ENCODE data around the gene TEX48. TPM values are rescaled to one million over a fixed set of nuclear protein-coding genes. Genes with fewer than 3 reads are reported as not detected.

TEX48 gene
- polyA plus RNA-seq, 1 of the 3 experiments (the other 2 are of a cell fraction): 0.46 TPM

GRCh38 chr9:114668146-114668545 is 13.8 kb downstream of the TEX48 start:
- Histone ChIP-seq H3K4me3 (ENCODE audit: low read depth in 2 of 2, low read length in 1 of 2) (no peak overlapping the region), H3K27ac (ENCODE audit: low read depth in 2 of 2, low read length in 1 of 2) (no peak overlapping the region), H3K79me2 (ENCODE audit: insufficient read depth) (no peaks in the 10 kb centered on the region), H3F3A (replicated peaks; ENCODE audit: insufficient read depth) (peaks cover 3% of the 10 kb centered on the region), H3K36me3 (replicated peaks in 1 of 2; ENCODE audit: control insufficient read depth in 1 of 2, insufficient read depth in 2 of 2, low read length in 1 of 2) (no peaks in the 10 kb centered on the region), H3K4me1 (ENCODE audit: control insufficient read depth in 1 of 2, insufficient read depth in 2 of 2, low read depth in 1 of 2, low read length in 1 of 2) (no peaks in the 10 kb centered on the region), H4K20me1 (ENCODE audit: insufficient read depth) (no peaks in the 10 kb centered on the region), H3K4me2 (no peak overlapping the region), H2AFZ (ENCODE audit: low read depth) (no peak overlapping the region), H3K9ac (no peak overlapping the region), H3K27me3 (ENCODE audit: insufficient read depth) (no peaks in the 10 kb centered on the region), H3K9me3 (no peaks in the 10 kb centered on the region), H3K9me2 (no peaks in the 10 kb centered on the region)
- WGBS (ENCODE audit: low lambda C conversion rate): 60% methylated on average over 6 of the region's 6 CpGs
- no peak for DNase-seq
- ChIA-PET CTCF (interaction anchor here (1.2 to 4.6 kb wide), 3 partner anchors 13 to 243 kb away, joined by 3 to 29 read pairs (median 6); partner anchors contain the start of gene TEX48), POLR2A (no interaction called here)
- peak; percentile 47 for TF ChIP-seq USF1 (IDR thresholded peaks at IDR 0.05; ENCODE audit: borderline replicate concordance, low read depth)
- TF ChIP-seq ELF1 (IDR thresholded peaks at IDR 0.05): no peak

DNA sequence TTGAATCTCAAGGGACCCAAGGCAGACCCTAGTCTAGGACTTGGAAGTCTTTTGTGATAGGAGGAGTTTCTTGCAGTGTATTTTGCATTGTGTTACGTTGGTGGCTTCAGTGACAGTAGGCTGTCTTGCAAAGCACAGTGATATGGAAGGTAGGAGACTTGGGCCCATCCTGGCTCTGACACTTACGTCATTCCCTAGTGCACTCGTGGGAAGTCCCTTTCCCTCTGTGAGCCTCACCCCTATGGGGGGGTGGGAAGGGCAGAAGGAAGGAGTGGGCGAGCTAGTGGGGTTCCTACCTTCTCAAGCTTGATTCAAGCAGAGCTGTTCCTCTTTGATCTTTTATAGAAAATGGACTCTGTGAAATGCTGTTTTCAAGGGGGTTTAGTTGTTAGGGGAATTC is 15.1 kb downstream of the TEX48 start:
- Histone ChIP-seq H3K9me3 (no peaks in the 10 kb centered on the region), H3K9me2 (no peaks in the 10 kb centered on the region), H3F3A (replicated peaks; ENCODE audit: insufficient read depth) (peaks cover 3% of the 10 kb centered on the region), H3K27ac (ENCODE audit: low read depth in 2 of 2, low read length in 1 of 2) (no peak overlapping the region), H2AFZ (ENCODE audit: low read depth) (no peak overlapping the region), H3K9ac (no peak overlapping the region), H3K27me3 (ENCODE audit: insufficient read depth) (no peaks in the 10 kb centered on the region), H3K36me3 (replicated peaks in 1 of 2; ENCODE audit: control insufficient read depth in 1 of 2, insufficient read depth in 2 of 2, low read length in 1 of 2) (no peaks in the 10 kb centered on the region), H3K4me1 (ENCODE audit: control insufficient read depth in 1 of 2, insufficient read depth in 2 of 2, low read depth in 1 of 2, low read length in 1 of 2) (no peaks in the 10 kb centered on the region), H3K79me2 (ENCODE audit: insufficient read depth) (no peaks in the 10 kb centered on the region), H4K20me1 (ENCODE audit: insufficient read depth) (no peaks in the 10 kb centered on the region), H3K4me3 (ENCODE audit: low read depth in 2 of 2, low read length in 1 of 2) (no peak overlapping the region), H3K4me2 (no peak overlapping the region)
- CTCF ChIA-PET: interaction anchor here (0.9 to 4.6 kb wide), 5 partner anchors 7 to 348 kb away, joined by 3 to 29 read pairs (median 6); partner anchors contain the start of gene TEX48
- WGBS (ENCODE audit: low lambda C conversion rate): 58% methylated on average over 4 of the region's 4 CpGs
- TF ChIP-seq RCOR1 (IDR thresholded peaks at IDR 0.05; ENCODE audit: low read length) (no peak), RFX5 (IDR thresholded peaks at IDR 0.05; ENCODE audit: low read length) (no peak), MXI1 (IDR thresholded peaks at IDR 0.05; ENCODE audit: low read depth, low read length) (no peak), REST (IDR thresholded peaks at IDR 0.05; ENCODE audit: low read depth, low read length) (no peak), ELF1 (IDR thresholded peaks at IDR 0.05) (no peak), TEAD4 (IDR thresholded peaks at IDR 0.05; ENCODE audit: borderline replicate concordance, insufficient read depth) (no peak), EP300 (IDR thresholded peaks at IDR 0.05; ENCODE audit: borderline replicate concordance in 1 of 2, low read depth in 1 of 2, low read length in 1 of 2) (no peak), JUND (IDR thresholded peaks at IDR 0.05) (no peak)
- no peak for DNase-seq
- POLR2A ChIA-PET: no interaction called here
